ENCODE results near the gene DDX5.

Gene DDX5

GRCh38 chr17:64506201-64506575, at the start of gene DDX5:
TSS of gene DDX5 (minus strand) at chr17:64506289. CDS start at chr17:64506119, 170 bp downstream.
- DNase-seq (ENCODE audit: low read depth in 2 of 2), result peak; percentile 92 to 94

- no peak for DNase-seq (ENCODE audit: low read depth in 2 of 2)
Observed at GRCh38 chr17:64555281-64555680, 49.2 kb upstream of the DDX5 start.

DNA sequence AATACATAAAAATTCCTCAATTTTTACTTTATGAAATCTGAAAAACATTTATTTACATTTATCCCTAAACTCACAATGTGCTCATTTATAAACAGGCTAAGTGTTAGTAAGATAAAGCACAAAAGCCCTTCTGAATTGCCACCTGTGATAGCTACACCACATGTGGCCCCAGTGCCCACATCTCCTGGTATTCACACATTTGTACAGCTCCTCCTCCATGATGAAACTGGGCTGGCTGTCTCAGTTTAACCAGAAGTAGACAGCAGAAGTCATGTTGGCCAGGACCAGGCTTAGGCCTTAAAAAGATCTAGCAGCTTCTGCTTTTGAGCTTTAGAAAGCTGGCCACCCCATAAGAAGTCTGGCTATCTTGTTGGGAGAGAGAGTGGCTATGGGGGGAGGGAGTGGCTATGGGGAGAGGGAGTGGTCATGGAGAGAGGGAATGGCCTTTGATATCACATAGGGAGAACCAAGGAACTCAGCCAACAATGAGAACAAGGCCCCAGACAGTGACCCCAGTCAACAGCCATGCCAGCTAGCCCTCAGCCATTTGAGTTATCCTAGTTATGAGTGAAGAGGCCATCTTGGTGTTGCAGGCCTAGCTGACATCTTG, 48.0 kb upstream of the DDX5 start:
- DNase-seq (ENCODE audit: low read depth in 2 of 2), result no peak

DNA sequence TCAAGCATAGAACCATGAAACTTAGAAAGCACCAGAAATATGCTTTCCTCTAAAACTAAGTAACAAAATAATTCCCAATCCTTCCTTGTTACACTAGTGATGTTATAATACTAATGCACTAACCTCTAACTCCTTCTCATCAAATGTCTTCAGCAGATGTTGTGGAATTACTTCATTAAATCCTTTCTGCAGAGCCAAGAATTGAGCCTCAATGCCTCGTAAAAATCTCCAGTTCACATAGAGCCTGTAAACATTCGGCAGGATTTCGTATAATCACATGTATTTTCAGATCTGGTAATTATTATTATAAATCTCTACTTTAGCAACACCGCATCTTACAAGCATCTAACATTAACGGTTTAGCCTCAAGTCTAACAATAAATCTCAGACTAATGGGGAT, 45.4 kb upstream of the DDX5 start:
- DNase-seq (ENCODE audit: low read depth in 2 of 2), result no peak

DNA sequence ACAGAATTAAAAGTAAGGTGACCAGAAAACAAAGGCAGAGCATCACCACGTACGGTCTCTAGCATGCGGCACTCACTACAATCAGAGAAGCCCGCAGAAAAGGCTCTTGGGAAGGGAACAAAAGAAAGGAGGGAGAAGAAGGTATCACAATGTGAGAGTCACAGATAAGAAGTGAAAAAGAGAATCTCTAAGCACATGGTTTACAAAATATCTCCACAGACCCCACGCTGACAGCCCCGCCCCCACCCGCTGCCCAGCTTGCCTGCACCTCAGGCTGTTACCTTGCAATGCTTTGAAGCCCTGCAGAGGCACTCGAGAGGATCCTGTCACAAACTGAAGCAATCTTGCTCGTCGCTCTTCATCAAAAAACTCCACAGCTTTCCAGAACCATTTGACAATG, 41.2 kb upstream of the DDX5 start:
- DNase-seq (ENCODE audit: low read depth in 2 of 2), result no peak

DNA sequence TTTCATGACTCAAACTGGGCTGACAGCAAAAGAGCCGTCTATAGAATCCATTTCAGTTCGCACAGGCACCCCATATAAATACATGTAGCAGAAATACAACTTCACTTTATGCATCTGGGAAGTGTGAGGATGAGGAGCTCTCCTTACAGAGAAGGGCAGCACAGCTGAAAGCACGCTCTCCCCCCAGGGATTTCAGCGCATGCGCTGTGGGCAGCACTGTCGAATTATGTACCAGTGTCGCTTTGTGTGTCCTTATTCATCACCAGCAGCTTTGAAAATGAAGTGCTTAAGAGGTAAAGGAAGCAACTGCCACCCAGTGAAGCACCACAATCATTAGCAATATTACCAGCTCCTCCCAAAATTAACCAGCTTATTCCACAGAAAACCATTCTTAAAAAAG, 40.6 kb upstream of the DDX5 start:
- no peak for DNase-seq (ENCODE audit: low read depth in 2 of 2)

DNA sequence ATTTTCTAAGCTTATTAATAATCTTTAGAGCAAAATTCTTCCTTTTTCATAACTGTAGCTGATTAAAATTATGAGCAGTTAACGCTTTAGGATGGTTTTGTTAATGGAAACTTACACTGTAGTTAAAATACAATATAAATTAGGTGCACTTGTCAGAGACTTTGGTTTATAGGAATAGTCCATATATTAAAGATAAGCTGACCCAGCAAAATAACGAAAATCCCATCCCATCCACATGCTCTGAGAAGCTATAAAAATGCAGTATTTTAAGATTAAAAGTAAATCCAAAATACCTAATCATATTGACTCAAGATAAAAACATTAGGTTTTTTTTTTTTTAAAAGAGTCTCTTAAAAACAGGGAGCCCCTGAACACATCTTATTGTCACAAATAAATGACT, 38.7 kb upstream of the DDX5 start:
- DNase-seq (ENCODE audit: low read depth in 2 of 2), result no peak

DNA sequence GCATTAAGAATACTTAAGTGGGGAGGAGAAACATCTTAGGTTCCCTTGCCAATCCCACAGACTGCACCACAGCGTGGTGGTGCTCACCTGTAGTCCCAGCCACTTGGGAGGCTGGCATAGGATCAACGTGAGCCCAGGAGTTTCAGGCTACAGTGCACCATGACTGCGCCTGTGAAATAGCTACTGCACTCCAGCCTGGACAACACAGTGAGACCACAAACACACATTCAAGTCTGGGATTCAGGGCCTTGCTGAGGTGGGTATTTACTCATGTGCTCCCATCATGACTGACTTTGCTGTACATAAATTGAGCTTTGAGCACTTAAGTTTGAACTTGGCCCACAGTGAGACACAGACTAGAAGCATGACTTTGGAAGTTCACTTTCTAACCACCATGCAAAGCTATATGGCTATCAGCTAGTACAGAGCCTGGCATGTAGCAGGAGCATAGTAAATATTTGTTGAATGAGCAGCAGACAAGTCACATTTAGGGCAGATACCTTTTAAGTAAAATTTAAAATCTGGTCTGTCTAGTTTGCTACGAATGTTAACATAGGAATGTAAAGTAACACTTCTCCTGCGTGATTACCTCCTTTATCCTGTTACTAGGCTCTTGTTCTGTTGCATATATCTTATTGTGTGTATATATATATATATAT, 34.2 kb upstream of the DDX5 start:
- no peak for DNase-seq (ENCODE audit: low read depth in 2 of 2)

DNA sequence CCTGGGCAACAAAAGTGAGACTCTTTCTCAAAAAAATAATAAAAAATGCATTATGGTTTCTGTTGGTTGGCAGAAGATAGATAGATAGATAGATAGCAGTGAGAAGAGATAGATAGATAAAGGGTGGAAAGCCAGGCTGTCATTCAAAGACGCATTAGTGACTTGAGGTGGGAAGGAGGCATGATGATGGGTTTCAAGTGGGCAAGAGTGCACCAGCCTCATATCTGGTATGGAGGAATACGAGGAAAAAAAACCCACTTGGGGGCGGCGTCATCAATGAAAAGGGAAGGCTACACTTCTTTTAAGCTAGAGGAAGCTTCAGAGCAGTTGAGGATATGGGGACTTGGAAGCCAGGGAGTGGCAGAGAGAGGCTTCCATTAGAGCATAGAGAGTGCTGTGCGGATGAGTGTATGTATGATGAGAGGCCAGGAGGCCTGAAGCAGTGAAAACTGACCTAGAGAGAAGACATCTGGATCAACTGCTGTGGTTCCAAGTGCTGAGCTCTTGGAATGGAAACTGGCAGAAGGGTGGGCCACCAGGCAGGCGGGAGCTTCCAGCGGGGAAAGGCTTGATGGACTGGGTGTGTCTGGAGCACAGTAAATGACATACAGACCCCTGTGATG, 32.5 kb upstream of the DDX5 start:
- DNase-seq (ENCODE audit: low read depth in 2 of 2), result no peak

- no peak for DNase-seq (ENCODE audit: low read depth in 2 of 2)
Observed at GRCh38 chr17:64537488-64537887, 31.4 kb upstream of the DDX5 start.

DNA sequence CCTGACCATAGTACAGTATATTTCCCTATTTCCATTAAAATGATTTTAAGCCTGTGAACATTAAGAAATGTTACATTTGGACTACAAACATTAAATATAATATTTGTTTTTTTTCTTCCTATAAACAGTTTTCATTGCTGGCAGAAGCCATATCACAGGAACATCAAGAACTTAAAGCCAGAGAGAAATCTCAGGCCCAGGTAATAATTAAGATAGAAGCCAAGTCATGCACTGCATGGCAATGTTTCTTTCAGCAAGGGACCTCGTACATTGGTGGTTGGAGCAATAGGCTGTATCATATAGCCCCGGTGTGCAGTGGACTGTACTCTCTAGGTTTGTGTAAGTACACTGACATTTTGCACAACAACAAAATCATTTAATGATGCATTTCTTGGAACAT, 30.8 kb upstream of the DDX5 start:
- no peak for DNase-seq (ENCODE audit: low read depth in 2 of 2)

DNA sequence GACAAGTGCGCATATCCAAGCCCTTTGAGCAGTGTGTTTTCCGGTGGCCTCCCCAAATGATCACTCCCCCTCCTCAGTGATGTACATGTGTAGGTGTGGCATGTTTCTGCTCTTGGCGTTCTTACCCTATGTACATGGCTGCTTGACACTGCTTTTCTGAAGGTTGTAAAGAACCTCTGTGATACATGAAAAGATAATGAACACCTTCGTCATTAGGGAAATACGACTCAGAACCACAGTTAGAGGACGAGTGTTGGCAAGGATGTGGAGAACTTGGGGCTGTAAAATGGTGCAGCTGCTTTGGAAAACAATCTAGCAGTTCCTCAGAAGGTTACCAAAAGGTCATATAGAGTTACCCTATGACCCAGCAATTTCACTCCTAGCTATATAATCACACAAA, 29.3 kb upstream of the DDX5 start:
- DNase-seq (ENCODE audit: low read depth in 2 of 2), result no peak

- DNase-seq (ENCODE audit: low read depth in 2 of 2), result no peak
Observed at GRCh38 chr17:64534187-64534586, 28.1 kb upstream of the DDX5 start.

- DNase-seq (ENCODE audit: low read depth in 2 of 2), result no peak
Observed at GRCh38 chr17:64533784-64534183, 27.7 kb upstream of the DDX5 start.

DNA sequence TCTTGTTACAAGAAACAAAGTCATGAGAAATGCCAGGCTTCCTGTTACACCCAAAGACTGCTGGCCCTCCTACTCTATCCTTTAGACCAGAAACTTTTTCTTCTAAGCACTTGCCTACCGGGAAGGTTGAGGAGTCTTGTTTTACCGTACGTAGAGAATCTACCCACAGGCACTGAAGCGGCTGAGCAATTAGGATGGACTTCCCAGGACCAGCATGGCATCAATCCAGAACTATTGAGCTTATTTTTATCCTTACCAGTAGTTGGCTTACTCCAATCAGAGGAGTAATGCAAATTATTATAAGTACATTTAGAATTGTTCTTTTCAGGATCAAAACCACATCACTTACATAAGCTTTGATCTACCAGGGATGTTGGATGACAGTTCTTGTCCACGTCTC, 26.3 kb upstream of the DDX5 start:
- no peak for DNase-seq (ENCODE audit: low read depth in 2 of 2)

GRCh38 chr17:64531955-64532371, 25.9 kb upstream of the DDX5 start:
- no peak for DNase-seq (ENCODE audit: low read depth in 2 of 2)

GRCh38 chr17:64529221-64529620, 23.1 kb upstream of the DDX5 start:
- DNase-seq (ENCODE audit: low read depth in 2 of 2), result no peak

GRCh38 chr17:64527914-64528313, 21.8 kb upstream of the DDX5 start:
- no peak for DNase-seq (ENCODE audit: low read depth in 2 of 2)

GRCh38 chr17:64520359-64520758, 14.3 kb upstream of the DDX5 start:
- DNase-seq (ENCODE audit: low read depth in 2 of 2), result no peak

DNA sequence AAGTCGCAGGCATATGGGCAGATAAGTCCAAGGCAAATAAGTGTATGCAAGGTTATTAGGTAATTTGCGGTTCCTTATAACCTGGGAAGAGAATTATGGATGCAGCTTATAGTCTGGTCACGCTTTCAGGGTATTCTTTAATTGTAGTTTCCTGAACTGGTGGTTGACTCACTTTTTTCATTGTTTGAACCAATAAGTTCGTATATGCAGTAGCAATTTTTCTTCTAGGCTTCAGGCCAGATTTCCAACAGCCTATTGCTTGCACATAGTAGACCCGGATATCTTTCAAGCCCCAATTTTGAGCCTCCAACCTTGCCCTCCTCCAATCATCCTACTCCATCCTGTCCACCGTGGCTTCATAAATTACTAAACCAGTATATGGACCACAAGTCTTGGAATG, 13.5 kb upstream of the DDX5 start:
- no peak for DNase-seq (ENCODE audit: low read depth in 2 of 2)

DNA sequence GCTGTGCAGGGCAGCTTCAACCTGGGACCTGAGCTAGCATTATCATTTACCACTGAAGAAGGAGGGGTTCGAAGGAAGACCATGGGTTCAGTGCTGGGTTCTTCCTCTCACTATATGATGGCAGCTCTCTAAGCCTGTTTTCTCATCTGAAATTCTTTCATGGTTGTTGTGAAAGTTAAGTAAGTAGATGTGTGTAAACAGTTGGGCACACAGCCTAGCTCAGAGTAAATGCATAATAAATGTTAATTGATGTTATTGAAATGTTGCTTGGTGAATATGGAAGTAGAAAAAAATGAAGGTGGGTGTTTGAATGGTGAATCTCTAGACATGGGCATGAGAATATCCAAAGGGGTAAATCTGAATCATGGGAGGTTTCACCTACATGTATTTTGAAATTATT, 9.7 kb upstream of the DDX5 start:
- DNase-seq (ENCODE audit: low read depth in 2 of 2), result no peak

DNA sequence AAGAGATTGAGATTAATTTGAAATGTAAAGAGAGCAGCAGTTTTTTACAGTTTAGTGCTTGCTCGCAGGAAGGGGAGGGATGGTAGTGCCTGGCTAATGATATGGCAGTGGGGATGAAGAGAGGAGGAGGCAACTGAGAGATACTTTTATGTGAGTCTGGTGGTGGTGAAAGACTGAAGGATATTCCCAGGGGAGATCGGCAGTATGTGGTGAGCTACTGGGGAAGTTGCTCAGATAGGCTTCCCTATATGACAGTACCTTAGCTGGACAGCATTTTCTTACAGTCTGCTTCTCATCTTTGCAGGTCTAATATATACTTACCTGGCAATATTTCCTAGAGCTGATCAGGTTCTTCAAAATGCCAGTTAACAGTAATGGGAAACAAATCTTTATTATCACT, 9.3 kb upstream of the DDX5 start:
- no peak for DNase-seq (ENCODE audit: low read depth in 2 of 2)

GRCh38 chr17:64509179-64509578, 3.1 kb upstream of the DDX5 start:
- no peak for DNase-seq (ENCODE audit: low read depth in 2 of 2)

- no peak for DNase-seq (ENCODE audit: low read depth in 2 of 2)
Observed at GRCh38 chr17:64508683-64509082, 2.6 kb upstream of the DDX5 start.

Data from stimulated activated CD8-positive, alpha-beta memory T cell treated with anti-CD3 and anti-CD28 coated beads, Interleukin-15, amount 100 ng/mL, for 48 hours (primary cell).